HG02884 (cell line): ENCODE results near the gene RGS1.

Source experiments
- ATAC-seq: cut with Tn5 transposase; IDR thresholded peaks from one replicate; pipeline ENCODE4 v1.9.1; 2021; ENCODE audit warnings: mild to moderate bottlenecking, moderate library complexity; ENCODE audit not compliant: unreplicated experiment

Gene RGS1

GRCh38 chr1:192575499-192576189 lies at the start of gene RGS1:
TSS of gene RGS1 (plus strand) at chr1:192575773. CDS start at chr1:192575793, 20 bp downstream.
- ATAC-seq, result peak; percentile 85

GRCh38 chr1:192527111-192527795 lies 48.3 kb upstream of the RGS1 start:
- no peak for ATAC-seq

GRCh38 chr1:192527950-192528349 lies 47.6 kb upstream of the RGS1 start:
- no peak for ATAC-seq

- ATAC-seq, result no peak
Measured at GRCh38 chr1:192529031-192529755, 46.4 kb upstream of the RGS1 start.

GRCh38 chr1:192529811-192530210 lies 45.8 kb upstream of the RGS1 start:
- no peak for ATAC-seq

DNA sequence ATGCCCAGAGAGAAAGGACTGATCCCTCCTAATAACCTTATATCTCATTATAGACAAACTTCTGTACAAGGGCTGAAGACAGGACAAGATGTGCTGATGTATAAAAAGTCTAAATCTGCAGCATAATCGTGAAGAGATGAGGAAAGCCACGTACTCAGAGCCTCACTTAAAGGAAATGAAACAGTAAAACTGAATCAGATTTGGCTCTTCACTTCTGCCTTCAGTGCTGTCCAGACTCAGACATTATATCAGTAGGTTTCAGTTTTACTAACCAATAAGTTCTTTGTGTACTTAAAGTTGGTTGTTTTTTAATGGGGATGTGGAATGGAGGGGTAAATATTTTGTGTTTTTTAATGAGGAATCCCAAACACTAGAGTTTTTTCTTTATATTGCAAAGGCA lies 45.3 kb upstream of the RGS1 start:
- ATAC-seq, result peak; percentile 94

DNA sequence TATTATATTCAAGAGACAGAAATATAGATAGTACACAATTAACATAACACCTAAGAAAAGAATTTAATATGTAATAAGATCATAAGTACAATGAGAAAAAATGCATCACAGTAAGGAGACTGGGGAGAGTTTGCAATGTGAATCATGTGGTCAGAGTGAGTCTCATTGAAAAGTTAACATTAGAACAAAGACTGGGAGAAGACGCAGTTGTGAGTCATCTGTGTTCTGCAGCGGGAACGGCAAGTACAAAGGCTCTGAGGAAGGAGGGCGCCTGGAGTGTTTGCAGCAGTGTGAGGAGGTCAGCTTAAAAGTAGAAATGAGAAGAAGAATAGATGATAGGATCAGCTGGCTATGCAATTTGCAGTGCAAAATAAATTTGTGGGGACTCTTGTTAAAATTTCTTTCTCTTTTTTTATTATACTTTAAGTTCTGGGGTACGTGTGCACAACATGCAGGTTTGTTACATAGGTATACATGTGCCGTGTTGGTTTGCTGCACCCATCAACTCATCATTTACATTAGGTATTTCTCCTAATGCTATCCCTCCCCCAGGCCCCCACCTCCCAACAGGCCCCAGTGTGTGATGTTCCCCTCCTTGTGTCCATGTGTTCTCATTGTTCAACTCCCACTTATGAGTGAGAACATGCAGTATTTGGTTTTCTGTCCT lies 44.4 kb upstream of the RGS1 start:
- ATAC-seq, result peak; percentile 58

DNA sequence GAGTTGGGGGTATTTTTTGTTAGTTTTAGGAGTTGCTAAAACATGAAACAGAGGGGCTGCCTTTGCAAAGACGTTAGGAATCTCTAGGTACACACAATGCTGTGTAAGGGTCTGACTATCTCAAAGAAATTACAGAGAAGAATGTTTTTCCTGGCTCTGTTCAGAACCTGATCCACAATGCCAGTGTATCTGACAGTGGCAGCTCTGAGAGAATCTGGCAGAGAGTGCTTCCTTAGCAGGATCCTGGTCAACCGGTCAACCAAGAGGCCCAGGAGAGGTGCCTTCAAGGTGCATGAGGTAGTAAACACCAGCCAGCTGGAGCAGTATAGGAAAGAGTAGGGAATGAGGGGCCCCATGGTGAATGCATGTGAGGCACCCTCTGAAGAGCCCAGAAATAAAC lies 40.9 kb upstream of the RGS1 start:
- no peak for ATAC-seq

DNA sequence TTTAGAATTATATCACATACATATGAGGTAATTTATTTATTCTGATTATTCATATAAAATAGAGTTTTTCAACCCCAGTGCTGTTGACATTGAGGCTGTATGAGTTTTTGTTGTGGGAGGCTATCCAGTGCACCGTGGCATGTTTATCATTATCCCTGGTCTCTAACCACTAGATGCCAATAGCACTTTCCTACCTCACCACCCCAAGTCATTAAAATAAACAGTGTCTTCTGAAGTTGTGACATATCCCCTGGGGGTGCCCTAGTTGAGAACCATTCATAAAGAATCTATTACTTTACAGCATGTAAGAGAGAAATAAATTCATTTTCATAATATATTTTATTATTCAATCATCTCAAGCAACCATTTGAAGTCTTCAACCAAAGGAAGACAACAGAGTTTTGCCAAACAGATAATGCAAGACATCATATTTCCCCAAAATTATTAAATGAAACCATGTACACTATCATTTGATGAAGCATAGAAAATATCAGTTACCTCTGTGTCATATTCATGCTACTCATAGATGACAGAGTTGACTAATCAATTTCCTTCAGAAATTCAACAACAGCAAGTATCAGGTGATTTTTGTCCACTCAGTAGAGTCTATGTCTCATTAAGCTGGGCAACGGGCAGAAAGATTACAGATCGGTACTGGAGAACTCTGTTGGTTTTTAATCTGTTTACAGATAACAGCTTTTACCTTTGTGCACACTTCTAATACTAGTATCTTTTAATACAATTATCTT lies 39.5 kb upstream of the RGS1 start:
- no peak for ATAC-seq

GRCh38 chr1:192538407-192539296 lies 36.9 kb upstream of the RGS1 start:
- ATAC-seq, result peak; percentile 84

DNA sequence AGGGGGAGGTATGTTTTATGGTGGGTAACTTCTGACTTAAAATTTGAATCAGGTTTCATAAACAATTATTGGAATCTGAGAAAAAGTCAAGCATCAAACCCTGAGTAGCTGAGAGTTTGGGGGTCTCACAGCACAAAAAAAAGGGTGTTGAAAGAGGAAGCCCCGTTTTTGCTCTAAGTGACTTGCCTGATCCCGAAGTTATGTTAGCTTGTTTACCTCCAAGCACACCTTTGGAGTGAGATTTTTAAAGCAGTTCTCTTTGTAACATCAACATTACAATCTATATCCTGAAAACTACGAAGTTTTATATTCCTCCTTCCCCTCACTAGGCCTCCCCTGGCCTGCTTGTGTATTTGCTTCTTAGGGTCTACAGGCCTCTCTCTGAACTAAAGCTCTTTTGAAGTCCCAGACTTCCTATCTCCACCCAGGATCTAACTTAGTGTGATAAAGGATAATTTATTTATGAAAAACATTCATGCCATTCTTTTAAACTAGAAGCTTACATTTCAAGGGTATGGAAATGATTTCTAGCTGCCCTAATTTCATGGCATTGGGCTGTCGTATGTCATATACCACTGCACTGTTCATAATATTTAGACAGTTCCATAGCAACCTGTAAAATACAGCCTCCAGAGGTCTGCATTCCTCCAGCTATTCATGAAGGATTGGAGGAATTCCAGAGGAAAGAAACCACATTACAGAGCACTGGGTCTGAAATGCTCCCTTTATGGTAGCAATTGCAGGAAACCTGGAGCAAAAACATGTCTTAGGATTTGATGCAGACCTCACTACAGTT lies 36.1 kb upstream of the RGS1 start:
- no peak for ATAC-seq

DNA sequence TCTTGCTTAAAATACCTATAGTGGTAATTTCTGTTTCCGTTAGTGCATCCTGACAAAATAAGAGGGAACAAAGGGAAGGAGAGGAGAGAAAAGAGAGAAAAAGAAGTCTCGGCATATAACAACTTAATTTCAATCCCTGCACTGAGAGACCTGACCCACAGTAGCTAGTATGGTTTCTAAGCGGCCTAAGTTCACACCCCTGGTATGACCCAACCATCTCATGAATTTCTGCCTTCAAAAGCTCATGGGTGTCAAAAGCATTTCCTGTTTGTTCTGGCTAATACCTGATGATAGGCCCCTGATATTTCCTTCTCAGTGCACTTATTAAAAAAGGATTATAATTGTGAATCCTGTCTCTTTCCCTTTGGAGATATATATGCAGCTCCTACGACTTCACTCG lies 32.1 kb upstream of the RGS1 start:
- ATAC-seq, result no peak

DNA sequence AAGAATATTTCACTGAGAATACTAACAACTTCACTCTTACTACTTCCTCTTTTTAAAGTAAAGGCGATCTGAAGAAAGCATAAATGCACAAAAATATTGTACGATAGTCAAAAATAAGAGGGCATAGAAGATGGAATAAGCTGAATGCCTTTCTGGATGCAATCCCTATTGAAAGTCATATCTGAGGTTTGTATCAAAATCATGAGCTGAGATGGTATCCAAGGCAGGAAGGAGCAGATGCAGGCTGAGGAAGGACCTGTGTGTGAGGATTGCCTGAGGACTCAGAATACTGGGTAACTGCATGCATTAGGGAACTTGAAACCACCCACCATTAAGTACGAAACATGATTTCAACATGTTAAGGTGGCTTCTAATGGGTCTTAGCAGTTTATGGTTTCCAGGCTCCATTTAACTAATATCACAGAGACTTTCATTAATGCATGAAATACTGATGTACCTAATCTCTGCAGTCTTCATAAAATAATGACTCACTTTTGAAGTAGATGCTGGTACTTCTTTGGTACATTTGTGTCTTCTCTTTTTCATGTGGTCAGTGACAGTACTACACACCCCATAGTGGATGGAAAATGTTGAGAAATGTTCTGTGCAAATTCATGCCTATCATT lies 29.6 kb upstream of the RGS1 start:
- peak; percentile 47 for ATAC-seq

GRCh38 chr1:192546596-192547190 lies 28.9 kb upstream of the RGS1 start:
- no peak for ATAC-seq

DNA sequence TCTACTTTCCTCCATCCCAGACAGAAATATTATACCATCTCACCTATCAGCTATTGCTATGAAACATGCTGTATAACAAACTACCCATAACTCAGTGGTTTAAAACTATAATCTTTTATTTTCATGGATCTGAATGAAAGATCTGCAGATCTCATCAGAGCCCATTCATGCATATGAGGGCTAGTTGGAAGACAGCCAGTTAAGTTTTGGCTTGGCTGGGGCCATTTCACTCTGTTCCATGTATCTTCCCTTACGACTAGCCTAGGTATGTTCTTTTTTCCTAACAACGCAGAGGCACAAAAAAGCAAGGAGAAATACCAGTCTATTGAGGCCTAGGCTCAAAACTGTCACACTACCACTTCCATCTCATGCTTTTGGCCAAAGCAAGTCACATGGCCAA lies 28.1 kb upstream of the RGS1 start:
- no peak for ATAC-seq

GRCh38 chr1:192549937-192550336 lies 25.6 kb upstream of the RGS1 start:
- no peak for ATAC-seq

DNA sequence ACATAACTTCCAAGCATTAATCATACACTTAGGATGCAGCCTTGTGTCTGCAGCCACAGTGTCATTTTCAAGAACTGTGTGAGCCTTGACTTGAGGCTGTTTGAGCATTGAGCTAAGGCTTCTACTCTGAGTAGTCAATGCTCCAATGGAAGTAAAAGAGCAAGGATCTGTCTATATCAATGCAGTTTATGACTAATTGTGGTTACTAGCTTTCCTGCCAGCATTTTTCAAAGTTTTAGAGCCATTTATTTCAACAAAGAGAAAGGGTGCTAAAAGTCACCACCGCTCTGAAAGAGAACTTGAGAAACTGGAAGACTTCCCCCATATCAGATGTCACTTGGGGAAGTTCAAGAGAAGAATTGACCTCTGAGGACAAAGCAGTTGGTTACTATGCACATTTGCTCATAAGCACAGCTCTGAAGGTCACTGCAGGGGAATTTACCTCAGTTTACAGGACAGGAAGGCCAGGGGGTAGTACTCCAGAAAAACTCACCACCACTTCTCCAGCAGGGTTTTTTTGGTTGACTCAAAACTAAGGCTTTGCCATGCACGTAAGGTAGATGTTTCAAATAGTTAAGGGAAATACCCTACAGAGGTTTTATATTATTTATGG lies 24.5 kb upstream of the RGS1 start:
- ATAC-seq, result peak; percentile 51

DNA sequence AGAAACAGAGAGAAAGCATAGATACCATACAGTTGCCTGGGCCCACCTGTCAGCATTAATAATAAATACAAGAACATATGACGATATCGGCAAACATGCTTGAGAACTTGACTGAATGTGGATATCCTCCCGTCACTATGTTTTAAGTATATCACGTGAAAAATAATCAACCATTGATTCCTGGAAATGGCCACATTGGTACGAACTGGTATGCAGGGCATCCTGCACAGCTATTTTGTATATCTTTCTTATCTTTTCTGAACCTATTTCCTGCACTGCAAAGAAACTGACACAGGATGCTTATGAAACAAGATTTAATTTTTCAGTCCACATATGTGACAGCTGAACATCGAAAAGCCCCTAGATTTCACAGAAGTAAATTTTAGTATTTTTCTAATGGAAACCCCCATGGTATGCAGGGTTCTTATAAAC lies 22.8 kb upstream of the RGS1 start:
- ATAC-seq, result no peak
